ENCODE measurements around the gene CCR5.

CCR5 gene

DNA sequence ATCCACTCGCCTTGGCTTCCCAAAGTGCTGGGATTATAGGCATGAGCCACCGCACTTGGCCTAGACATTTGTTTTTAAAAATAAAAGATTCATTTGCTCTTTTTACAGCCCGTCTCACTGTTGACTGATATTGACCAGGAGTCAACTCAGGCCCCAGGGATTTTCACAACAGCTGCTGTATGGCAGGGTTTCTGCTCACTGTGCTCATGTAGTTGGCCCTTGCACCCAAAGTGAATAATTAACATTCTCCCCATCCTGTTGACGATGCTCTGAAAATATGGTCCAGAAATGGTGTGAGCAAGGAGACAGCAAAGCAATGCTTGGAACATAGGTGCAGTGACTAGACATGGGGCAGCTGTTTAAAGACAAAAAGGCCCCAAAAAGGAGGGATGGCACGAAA is 2.9 kb upstream of the CCR5 start:
- FAIRE-seq, result no peak
- TF ChIP-seq POLR2A (IDR thresholded peaks at IDR 0.05; ENCODE audit: low read depth, low read length), result no peak
- DNase-seq (ENCODE audit: insufficient read length, low spot score), result no peak

DNA sequence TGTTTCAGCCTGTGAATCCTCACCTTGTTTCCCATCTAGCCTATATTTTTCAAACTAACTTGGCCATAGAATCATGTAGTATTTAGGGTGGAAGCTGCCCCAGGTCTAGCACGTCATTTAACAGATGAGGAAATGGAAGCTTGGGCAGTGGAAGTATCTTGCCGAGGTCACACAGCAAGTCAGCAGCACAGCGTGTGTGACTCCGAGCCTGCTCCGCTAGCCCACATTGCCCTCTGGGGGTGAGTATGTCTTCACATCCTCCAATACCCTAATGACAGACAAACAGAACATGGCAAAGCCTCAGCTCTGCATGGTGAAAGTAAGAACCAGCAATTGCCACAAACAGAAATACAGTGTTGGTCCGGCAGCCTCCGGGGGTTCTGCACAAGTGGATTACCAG is 2.2 kb upstream of the CCR5 start:
- DNase-seq (ENCODE audit: insufficient read length, low spot score), result no peak
- TF ChIP-seq POLR2A (IDR thresholded peaks at IDR 0.05; ENCODE audit: low read depth, low read length), result no peak
- FAIRE-seq, result no peak

DNA sequence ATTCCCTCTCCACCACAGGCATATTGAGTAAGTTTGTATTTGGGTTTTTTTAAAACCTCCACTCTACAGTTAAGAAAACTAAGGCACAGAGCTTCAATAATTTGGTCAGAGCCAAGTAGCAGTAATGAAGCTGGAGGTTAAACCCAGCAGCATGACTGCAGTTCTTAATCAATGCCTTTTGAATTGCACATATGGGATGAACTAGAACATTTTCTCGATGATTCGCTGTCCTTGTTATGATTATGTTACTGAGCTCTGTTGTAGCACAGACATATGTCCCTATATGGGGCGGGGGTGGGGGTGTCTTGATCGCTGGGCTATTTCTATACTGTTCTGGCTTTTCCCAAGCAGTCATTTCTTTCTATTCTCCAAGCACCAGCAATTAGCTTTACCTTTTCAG is 1.6 kb upstream of the CCR5 start:
- no peak for TF ChIP-seq POLR2A (IDR thresholded peaks at IDR 0.05; ENCODE audit: low read depth, low read length)
- DNase-seq (ENCODE audit: insufficient read length, low spot score), result no peak
- FAIRE-seq, result no peak

DNA sequence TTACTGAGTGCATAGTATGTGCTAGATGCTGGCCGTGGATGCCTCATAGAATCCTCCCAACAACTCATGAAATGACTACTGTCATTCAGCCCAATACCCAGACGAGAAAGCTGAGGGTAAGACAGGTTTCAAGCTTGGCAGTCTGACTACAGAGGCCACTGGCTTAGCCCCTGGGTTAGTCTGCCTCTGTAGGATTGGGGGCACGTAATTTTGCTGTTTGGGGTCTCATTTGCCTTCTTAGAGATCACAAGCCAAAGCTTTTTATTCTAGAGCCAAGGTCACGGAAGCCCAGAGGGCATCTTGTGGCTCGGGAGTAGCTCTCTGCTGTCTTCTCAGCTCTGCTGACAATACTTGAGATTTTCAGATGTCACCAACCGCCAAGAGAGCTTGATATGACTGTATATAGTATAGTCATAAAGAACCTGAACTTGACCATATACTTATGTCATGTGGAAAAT is 1.0 kb upstream of the CCR5 start:
- FAIRE-seq, result no peak
- no peak for DNase-seq (ENCODE audit: insufficient read length, low spot score)
- no peak for TF ChIP-seq POLR2A (IDR thresholded peaks at IDR 0.05; ENCODE audit: low read depth, low read length)

DNA sequence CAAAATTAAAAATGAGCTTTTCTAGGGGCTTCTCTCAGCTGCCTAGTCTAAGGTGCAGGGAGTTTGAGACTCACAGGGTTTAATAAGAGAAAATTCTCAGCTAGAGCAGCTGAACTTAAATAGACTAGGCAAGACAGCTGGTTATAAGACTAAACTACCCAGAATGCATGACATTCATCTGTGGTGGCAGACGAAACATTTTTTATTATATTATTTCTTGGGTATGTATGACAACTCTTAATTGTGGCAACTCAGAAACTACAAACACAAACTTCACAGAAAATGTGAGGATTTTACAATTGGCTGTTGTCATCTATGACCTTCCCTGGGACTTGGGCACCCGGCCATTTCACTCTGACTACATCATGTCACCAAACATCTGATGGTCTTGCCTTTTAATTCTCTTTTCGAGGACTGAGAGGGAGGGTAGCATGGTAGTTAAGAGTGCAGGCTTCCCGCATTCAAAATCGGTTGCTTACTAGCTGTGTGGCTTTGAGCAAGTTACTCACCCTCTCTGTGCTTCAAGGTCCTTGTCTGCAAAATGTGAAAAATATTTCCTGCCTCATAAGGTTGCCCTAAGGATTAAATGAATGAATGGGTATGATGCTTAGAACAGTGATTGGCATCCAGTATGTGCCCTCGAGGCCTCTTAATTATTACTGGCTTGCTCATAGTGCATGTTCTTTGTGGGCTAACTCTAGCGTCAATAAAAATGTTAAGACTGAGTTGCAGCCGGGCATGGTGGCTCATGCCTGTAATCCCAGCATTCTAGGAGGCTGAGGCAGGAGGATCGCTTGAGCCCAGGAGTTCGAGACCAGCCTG is 984 bp downstream of the CCR5 start:
- TF ChIP-seq POLR2A (IDR thresholded peaks at IDR 0.05; ENCODE audit: low read depth, low read length), result no peak
- FAIRE-seq (no peak), DNase-seq (ENCODE audit: insufficient read length, low spot score) (no peak)

DNA sequence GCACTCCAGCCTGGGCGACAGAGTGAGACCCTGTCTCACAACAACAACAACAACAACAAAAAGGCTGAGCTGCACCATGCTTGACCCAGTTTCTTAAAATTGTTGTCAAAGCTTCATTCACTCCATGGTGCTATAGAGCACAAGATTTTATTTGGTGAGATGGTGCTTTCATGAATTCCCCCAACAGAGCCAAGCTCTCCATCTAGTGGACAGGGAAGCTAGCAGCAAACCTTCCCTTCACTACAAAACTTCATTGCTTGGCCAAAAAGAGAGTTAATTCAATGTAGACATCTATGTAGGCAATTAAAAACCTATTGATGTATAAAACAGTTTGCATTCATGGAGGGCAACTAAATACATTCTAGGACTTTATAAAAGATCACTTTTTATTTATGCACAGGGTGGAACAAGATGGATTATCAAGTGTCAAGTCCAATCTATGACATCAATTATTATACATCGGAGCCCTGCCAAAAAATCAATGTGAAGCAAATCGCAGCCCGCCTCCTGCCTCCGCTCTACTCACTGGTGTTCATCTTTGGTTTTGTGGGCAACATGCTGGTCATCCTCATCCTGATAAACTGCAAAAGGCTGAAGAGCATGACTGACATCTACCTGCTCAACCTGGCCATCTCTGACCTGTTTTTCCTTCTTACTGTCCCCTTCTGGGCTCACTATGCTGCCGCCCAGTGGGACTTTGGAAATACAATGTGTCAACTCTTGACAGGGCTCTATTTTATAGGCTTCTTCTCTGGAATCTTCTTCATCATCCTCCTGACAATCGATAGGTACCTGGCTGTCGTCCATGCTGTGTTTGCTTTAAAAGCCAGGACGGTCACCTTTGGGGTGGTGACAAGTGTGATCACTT is 2.0 kb downstream of the CCR5 start:
- no peak for DNase-seq (ENCODE audit: insufficient read length, low spot score)
- no peak for FAIRE-seq

DNA sequence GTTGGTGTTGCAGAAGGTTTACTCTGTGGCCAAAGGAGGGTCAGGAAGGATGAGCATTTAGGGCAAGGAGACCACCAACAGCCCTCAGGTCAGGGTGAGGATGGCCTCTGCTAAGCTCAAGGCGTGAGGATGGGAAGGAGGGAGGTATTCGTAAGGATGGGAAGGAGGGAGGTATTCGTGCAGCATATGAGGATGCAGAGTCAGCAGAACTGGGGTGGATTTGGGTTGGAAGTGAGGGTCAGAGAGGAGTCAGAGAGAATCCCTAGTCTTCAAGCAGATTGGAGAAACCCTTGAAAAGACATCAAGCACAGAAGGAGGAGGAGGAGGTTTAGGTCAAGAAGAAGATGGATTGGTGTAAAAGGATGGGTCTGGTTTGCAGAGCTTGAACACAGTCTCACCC is 4.0 kb downstream of the CCR5 start:
- FAIRE-seq, result no peak
- TF ChIP-seq POLR2A (IDR thresholded peaks at IDR 0.05; ENCODE audit: low read depth, low read length), result no peak

More for the DNA sequence above, 2.0 kb downstream of the CCR5 start:
- TF ChIP-seq POLR2A (IDR thresholded peaks at IDR 0.05; ENCODE audit: low read depth, low read length), result no peak

DNA sequence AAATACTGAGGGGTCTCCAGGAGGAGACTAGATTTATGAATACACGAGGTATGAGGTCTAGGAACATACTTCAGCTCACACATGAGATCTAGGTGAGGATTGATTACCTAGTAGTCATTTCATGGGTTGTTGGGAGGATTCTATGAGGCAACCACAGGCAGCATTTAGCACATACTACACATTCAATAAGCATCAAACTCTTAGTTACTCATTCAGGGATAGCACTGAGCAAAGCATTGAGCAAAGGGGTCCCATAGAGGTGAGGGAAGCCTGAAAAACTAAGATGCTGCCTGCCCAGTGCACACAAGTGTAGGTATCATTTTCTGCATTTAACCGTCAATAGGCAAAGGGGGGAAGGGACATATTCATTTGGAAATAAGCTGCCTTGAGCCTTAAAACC is 4.5 kb downstream of the CCR5 start:
- FAIRE-seq (no peak), DNase-seq (ENCODE audit: insufficient read length, low spot score) (no peak)
- no peak for TF ChIP-seq POLR2A (IDR thresholded peaks at IDR 0.05; ENCODE audit: low read depth, low read length)

More for the DNA sequence above, 4.0 kb downstream of the CCR5 start:
- DNase-seq (ENCODE audit: insufficient read length, low spot score), result no peak

DNA sequence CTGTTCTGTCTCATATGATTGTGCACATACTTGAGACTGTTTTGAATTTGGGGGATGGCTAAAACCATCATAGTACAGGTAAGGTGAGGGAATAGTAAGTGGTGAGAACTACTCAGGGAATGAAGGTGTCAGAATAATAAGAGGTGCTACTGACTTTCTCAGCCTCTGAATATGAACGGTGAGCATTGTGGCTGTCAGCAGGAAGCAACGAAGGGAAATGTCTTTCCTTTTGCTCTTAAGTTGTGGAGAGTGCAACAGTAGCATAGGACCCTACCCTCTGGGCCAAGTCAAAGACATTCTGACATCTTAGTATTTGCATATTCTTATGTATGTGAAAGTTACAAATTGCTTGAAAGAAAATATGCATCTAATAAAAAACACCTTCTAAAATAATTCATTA is 5.1 kb downstream of the CCR5 start:
- DNase-seq (ENCODE audit: insufficient read length, low spot score) (no peak), FAIRE-seq (no peak)
- TF ChIP-seq POLR2A (IDR thresholded peaks at IDR 0.05; ENCODE audit: low read depth, low read length), result no peak

DNA sequence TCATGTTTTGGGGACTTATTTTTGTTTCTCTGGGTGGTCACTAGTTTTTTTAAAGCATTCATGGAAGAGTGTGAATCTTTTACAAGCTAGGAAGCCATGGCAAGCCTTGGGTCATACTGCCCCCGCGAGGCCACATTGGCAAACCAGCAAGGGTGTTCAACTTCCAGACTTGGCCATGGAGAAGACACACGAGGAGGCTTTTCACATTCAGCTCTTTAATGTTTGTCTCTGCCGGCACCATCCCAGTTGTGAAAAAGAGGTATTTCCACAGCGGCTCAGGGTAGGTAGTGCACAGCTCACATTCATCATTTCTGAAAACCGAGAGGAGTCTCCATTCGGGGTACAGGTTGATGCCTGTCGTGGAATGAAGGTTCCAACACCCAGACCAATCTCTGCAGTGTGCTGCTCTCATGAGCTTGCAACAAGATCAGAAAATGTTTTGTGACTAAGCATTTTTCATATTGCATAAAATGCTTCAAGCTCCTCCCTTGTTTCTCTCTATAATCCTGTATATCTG is 7.7 kb downstream of the CCR5 start:
- no peak for TF ChIP-seq POLR2A (IDR thresholded peaks at IDR 0.05; ENCODE audit: low read depth, low read length)
- no peak for FAIRE-seq
- peak; percentile 45 for DNase-seq (ENCODE audit: insufficient read length, low spot score)

DNA sequence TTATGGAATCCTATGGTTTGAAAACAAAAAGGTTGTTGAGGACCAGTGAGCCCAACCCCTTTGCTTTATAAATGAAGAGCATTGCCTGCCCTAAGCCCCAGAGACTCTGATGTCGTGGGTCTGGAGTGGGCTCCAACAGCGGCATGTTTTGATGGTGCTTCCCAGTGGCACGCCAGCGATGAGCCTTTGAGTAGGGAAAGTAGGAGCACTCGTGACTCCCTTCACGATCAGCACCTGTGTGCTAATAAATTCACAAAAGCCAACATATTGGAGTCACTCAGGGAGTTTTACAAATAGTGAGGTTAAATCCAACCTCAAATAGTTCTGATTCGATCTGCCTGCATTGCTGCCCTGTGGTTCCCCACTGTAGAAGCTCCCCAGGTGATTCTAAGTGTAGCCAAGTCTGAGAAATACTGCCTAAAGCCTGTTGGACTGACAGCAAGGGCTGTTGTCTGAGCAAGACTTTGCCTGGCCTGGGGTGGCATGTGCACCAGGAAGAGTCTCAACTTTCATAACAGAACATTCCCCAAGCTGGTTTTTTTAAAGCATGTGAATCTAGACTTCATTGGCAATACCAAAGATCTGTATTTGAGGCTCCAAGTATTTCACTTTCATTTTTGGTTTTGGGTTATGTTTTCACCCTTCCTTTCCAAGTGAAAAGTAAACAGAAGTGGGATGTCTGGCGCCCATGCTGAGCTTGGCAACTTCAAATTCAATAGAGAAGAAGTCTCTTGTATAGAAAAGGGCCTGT is 9.9 kb downstream of the CCR5 start:
- FAIRE-seq (no peak), DNase-seq (ENCODE audit: insufficient read length, low spot score) (no peak)
- no peak for TF ChIP-seq POLR2A (IDR thresholded peaks at IDR 0.05; ENCODE audit: low read depth, low read length)

DNA sequence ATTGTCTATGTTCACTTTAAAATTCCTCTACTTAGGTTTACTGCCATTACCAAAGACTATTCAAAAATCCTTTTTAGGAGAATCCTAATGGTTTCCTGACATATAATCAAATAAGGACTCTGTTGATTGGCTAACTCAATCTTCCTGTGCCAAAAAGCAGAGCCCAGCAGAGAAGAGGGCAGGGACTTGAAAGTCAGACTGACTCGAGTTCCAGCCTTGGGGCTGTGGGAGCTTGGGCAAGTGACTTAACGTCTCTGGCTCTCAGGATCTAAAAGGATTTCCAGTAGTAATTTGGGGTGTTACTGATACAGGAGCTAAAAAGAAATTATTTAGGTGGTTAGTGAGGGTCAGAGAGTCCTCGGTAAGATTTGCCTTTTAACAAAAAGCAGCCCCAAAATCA is 10.9 kb downstream of the CCR5 start:
- DNase-seq (ENCODE audit: insufficient read length, low spot score), result no peak
- FAIRE-seq, result no peak
- no peak for TF ChIP-seq POLR2A (IDR thresholded peaks at IDR 0.05; ENCODE audit: low read depth, low read length)

DNA sequence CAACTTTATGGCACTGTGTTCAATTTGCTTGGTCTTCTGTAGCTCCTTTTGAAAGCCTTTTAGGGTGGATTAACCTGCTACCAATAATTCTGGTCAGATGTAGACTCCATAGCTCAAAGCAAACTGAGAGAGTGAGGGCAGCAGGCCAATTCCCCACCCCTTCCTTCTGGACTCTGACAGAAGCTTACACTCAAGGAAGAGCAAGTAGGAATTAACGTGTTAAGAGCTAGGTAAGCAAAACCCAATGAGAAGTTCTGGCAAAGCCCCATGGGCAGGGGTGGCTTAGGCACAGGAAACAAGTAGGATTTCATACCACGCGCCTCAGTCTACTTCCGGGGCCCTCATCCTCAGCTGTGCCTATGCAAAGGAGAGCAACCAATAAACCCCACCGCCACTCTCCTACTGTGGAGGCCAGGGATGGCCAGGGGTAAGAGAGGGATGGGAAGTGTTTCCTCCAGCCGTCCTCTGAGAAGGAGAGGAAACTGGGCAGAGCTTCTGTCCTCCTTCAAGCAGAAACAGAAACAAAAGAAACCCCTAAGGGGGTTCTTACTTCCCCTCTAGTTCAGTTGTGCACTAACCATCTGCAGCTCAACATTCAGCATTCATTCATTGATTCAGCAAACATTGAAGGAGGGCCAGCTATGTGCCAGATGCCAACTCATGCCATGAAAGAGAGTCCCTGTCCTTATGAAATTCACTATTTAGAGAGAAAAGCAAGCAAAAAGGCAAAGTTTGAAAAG is 12.6 kb downstream of the CCR5 start:
- DNase-seq (ENCODE audit: insufficient read length, low spot score) (no peak), FAIRE-seq (no peak)
- no peak for TF ChIP-seq POLR2A (IDR thresholded peaks at IDR 0.05; ENCODE audit: low read depth, low read length)
